HepG2 (cell line): ENCODE measurements around the gene CCDC122. TPM values are rescaled to one million over a fixed set of nuclear protein-coding genes. Genes with fewer than 3 reads are reported as not detected.
A peak's percentile ranks its signal among the peaks of the same experiment; 100 is the strongest.

ENCODE experiments used
- ATAC-seq: fragments of 200-7000 bp; cut with Tn5 transposase; 3 replicates; pipeline ENCODE4 v1.9.1; 2020; ENCODE audit warnings: mild to moderate bottlenecking, moderate library complexity
- BruUV-seq: library from RNA; stranded (reverse); fragments of 400-500 nt; replicated peaks from 2 replicates; lab custom pipeline; 2021; lab: Mats Ljungman, UMichigan
- CTCF ChIA-PET: fragments of 300-600 bp; formaldehyde crosslinking; extraction: SDS; loops from one replicate; lab custom pipeline; 2021; ENCODE audit warnings: low total read pairs, inconsistent platforms, low intra/inter-chr PET ratio; lab: Yijun Ruan, JAX
- POLR2A ChIA-PET: fragments of 350-600 bp; sonication (Branson Sonifier 250); formaldehyde crosslinking; loops from one replicate; lab custom pipeline; 2020; ENCODE audit warnings: antibody characterized with exemption, inconsistent platforms; lab: Yijun Ruan, JAX
- DNase-seq: peaks from one replicate; pipeline ENCODE4 v3.0.0-alpha.2; 2015; ENCODE audit warnings: low spot score
- FAIRE-seq: peaks from 3 replicates; lab custom pipeline; 2011; peaks lifted over from hg19 to GRCh38; lab: Jason Lieb, UNC
- H2AFZ ChIP-seq: one replicate; pipeline ENCODE4 v1.6.1; 2011; ENCODE audit warnings: low read length, inconsistent platforms
- H3K27ac ChIP-seq: fragments of 300-600 bp; 3 replicates; pipeline ENCODE4 v1.8.0; 2011; ENCODE audit warnings: mixed run types, mild to moderate bottlenecking, mixed read lengths, low read length, inconsistent platforms; ENCODE audit not compliant: insufficient read depth; ENCODE audit errors: extremely low read length
- H3K27me3 ChIP-seq, 2 experiments: fragments of 200-600 bp in 1 of 2; 2 replicates in 1 of 2; 3 replicates in 1 of 2; pipeline versions ENCODE4 v1.6.0 to v1.8.0; 2011; ENCODE audit warnings: low read length in 2 of 2, mild to moderate bottlenecking in 2 of 2, moderate library complexity in 2 of 2, inconsistent platforms in 1 of 2; ENCODE audit not compliant: insufficient read depth in 2 of 2, control insufficient read depth in 1 of 2
- H3K36me3 ChIP-seq, 2 experiments: fragments of 200-600 bp in 1 of 2; replicated peaks in 1 of 2; 2 replicates in 1 of 2; 3 replicates in 1 of 2; pipeline versions ENCODE4 v1.5.1 to v1.8.0; 2011; ENCODE audit warnings: low read length in 2 of 2, inconsistent platforms in 1 of 2; ENCODE audit not compliant: insufficient read depth in 2 of 2, control insufficient read depth in 1 of 2
- H3K4me1 ChIP-seq: 2 replicates; pipeline ENCODE4 v1.5.1; 2012; ENCODE audit warnings: low read length, inconsistent platforms; ENCODE audit not compliant: insufficient read depth
- H3K4me2 ChIP-seq: 2 replicates; pipeline ENCODE4 v1.6.0; 2011; ENCODE audit warnings: low read depth, low read length, inconsistent platforms
- H3K4me3 ChIP-seq, 3 experiments: fragments of 200-600 bp in 1 of 3; sonication (generic), shearing (Covaris generic) in 1 of 3; replicated peaks in 1 of 3; 2 replicates each; pipeline ENCODE4 v1.5.1; 2011 to 2016; ENCODE audit warnings: low read length in 3 of 3, inconsistent platforms in 2 of 3, low read depth in 2 of 3, mild to moderate bottlenecking in 2 of 3, control low read depth in 1 of 3, mixed read lengths in 1 of 3; ENCODE audit not compliant: insufficient read depth in 1 of 3
- H3K79me2 ChIP-seq: one replicate; pipeline ENCODE4 v1.6.1; 2011; ENCODE audit warnings: low read length, inconsistent platforms; ENCODE audit not compliant: insufficient read depth
- H3K9ac ChIP-seq: 2 replicates; pipeline ENCODE4 v1.6.0; 2011; ENCODE audit warnings: mild to moderate bottlenecking, low read depth, low read length, inconsistent platforms; ENCODE audit not compliant: insufficient read depth
- H3K9me3 ChIP-seq: 2 replicates; pipeline ENCODE4 v1.5.1; 2012; ENCODE audit warnings: mild to moderate bottlenecking, low read length
- H4K20me1 ChIP-seq: 2 replicates; pipeline ENCODE4 v1.6.0; 2011; ENCODE audit warnings: inconsistent platforms, mild to moderate bottlenecking, low read length, moderate library complexity; ENCODE audit not compliant: insufficient read depth
- SMC3 ChIP-seq: IDR thresholded peaks from 2 replicates; pipeline ENCODE4 v1.6.1; 2011; ENCODE audit warnings: low read length, improper control_type of control experiment
- STAG1 ChIP-seq: sonication (generic); formaldehyde crosslinking; IDR thresholded peaks from 2 replicates; pipeline ENCODE4 v1.4.0; 2020; ENCODE audit warnings: missing genetic modification reagents
- ZBTB7A ChIP-seq: sonication (generic); formaldehyde crosslinking; IDR thresholded peaks from 2 replicates; pipeline ENCODE4 v1.8.0; 2022; ENCODE audit warnings: mild to moderate bottlenecking, missing genetic modification reagents
- whole genome bisulfite sequencing: methylation state at CpG from one replicate; pipeline ENCODE4 v1.1.6; 2017; ENCODE audit warnings: low lambda C conversion rate; 5-methylcytosine and 5-hydroxymethylcytosine counted together
- in situ Hi-C: cut with HindIII; loops from 2 replicates; pipeline ENCODE4 v1.10.0; 2017; ENCODE audit warnings: low pct_unique_long_range_greater_than_20kb; ENCODE audit not compliant: extremely low pct_ligation_motif_present
- intact Hi-C: fragments of 100-400 bp; cut with micrococcal nuclease; formaldehyde crosslinking; loops from one replicate; pipeline ENCODE4 v1.10.0; 2022; ENCODE audit not compliant: unreplicated experiment
- polyA plus RNA-seq, 8 experiments: library from polyadenylated mRNA; depleted of rRNA in 3 of 8; stranded (reverse) in 7 of 8; unstranded in 1 of 8; fragments of >200 nt; fragmentation: Illumina TruSeq in 4 of 8; extraction: Trizol in 4 of 8; gene quantifications; 2 replicates each; pipeline versions ENCODE4 v1.2.1 to v1.2.3, GENCODE V29; 2011 to 2016; ENCODE audit warnings: low read depth in 4 of 8, missing spikeins in 1 of 8, mixed read lengths in 1 of 8; ENCODE audit not compliant: insufficient read depth in 1 of 8
- total RNA-seq, 5 experiments: library from RNA; depleted of rRNA; stranded (reverse); fragments of >200 nt; fragmentation: Illumina TruSeq; extraction: Trizol; gene quantifications; 2 replicates each; pipeline ENCODE4 v1.2.3, GENCODE V29; 2016; ENCODE audit warnings: low read depth in 1 of 5
- TF ChIP-seq, protein P1 (sequence below): sonication (generic); formaldehyde crosslinking; IDR thresholded peaks from 2 replicates; pipeline ENCODE4 v1.4.0; 2020; ENCODE audit warnings: missing genetic modification reagents
- TF ChIP-seq, protein P2 (sequence below): sonication (generic); formaldehyde crosslinking; IDR thresholded peaks from 2 replicates; pipeline ENCODE4 v1.5.0; 2020; ENCODE audit warnings: mild to moderate bottlenecking, missing genetic modification reagents, moderate library complexity

Gene CCDC122
- total and polyA plus RNA-seq, 2 of the 13 experiments (the other 11 are each of a cell fraction or from before 2014, with no cell fraction given): 0.32 to 3.5 TPM

DNA sequence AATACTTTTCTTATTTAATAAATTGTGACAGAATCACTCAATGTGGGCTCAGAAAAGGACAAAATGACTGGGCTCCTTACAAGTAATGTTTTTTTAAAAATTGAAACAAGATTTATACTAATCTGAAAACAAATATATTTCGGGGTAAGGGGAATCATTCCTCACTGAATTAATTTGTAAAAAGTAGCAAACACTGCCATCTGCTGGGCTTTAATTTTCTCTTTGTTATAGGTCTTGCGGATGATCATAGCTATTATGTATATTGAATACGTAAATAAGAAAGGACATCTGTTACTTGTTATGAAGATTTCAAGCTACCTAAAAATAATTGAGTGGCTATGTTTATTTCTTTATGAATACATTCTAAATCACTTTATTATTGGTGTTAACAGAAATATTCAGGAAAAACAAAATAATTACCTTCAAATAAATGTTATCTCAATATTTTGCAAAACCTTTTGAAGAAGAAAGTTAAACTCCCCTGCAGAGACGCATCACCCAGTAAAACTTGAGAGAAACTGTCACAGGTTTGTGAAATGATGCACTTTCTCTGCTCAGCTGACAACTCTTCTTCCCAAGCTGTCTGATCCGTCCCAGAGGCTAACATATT lies 75.0 kb downstream of the CCDC122 start:
- Histone ChIP-seq H3K4me3 (no peak overlapping the region), H3K9ac (no peak overlapping the region), H4K20me1 (no peaks in the 10 kb centered on the region), H3K4me2 (no peak overlapping the region), H3K79me2 (no peaks in the 10 kb centered on the region)
- POLR2A ChIA-PET: no interaction called here
- FAIRE-seq: peak; percentile 50
- 11% methylated on average over 5 of the region's 5 CpGs for WGBS
- in situ Hi-C loops: loop anchor here (25.0 kb wide), 1 partner anchor 842 kb away; no protein-coding TSS in a partner anchor
- TF ChIP-seq STAG1 (CRISPR knock-in tag) (peak; percentile 62), SMC3 (peak; percentile 40), ZBTB7A (CRISPR knock-in tag) (no peak)
- TF ChIP-seq, protein P1, sequence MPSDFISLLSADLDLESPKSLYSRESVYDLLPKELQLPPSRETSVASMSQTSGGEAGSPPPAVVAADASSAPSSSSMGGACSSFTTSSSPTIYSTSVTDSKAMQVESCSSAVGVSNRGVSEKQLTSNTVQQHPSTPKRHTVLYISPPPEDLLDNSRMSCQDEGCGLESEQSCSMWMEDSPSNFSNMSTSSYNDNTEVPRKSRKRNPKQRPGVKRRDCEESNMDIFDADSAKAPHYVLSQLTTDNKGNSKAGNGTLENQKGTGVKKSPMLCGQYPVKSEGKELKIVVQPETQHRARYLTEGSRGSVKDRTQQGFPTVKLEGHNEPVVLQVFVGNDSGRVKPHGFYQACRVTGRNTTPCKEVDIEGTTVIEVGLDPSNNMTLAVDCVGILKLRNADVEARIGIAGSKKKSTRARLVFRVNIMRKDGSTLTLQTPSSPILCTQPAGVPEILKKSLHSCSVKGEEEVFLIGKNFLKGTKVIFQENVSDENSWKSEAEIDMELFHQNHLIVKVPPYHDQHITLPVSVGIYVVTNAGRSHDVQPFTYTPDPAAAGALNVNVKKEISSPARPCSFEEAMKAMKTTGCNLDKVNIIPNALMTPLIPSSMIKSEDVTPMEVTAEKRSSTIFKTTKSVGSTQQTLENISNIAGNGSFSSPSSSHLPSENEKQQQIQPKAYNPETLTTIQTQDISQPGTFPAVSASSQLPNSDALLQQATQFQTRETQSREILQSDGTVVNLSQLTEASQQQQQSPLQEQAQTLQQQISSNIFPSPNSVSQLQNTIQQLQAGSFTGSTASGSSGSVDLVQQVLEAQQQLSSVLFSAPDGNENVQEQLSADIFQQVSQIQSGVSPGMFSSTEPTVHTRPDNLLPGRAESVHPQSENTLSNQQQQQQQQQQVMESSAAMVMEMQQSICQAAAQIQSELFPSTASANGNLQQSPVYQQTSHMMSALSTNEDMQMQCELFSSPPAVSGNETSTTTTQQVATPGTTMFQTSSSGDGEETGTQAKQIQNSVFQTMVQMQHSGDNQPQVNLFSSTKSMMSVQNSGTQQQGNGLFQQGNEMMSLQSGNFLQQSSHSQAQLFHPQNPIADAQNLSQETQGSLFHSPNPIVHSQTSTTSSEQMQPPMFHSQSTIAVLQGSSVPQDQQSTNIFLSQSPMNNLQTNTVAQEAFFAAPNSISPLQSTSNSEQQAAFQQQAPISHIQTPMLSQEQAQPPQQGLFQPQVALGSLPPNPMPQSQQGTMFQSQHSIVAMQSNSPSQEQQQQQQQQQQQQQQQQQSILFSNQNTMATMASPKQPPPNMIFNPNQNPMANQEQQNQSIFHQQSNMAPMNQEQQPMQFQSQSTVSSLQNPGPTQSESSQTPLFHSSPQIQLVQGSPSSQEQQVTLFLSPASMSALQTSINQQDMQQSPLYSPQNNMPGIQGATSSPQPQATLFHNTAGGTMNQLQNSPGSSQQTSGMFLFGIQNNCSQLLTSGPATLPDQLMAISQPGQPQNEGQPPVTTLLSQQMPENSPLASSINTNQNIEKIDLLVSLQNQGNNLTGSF (CRISPR knock-in tag): no peak
- TF ChIP-seq, protein P2, sequence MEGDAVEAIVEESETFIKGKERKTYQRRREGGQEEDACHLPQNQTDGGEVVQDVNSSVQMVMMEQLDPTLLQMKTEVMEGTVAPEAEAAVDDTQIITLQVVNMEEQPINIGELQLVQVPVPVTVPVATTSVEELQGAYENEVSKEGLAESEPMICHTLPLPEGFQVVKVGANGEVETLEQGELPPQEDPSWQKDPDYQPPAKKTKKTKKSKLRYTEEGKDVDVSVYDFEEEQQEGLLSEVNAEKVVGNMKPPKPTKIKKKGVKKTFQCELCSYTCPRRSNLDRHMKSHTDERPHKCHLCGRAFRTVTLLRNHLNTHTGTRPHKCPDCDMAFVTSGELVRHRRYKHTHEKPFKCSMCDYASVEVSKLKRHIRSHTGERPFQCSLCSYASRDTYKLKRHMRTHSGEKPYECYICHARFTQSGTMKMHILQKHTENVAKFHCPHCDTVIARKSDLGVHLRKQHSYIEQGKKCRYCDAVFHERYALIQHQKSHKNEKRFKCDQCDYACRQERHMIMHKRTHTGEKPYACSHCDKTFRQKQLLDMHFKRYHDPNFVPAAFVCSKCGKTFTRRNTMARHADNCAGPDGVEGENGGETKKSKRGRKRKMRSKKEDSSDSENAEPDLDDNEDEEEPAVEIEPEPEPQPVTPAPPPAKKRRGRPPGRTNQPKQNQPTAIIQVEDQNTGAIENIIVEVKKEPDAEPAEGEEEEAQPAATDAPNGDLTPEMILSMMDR (CRISPR knock-in tag): peak; percentile 42
- TF ChIP-seq, all 625 proteins: peak for 3
- no peaks in the 10 kb centered on the region for H3K4me1 ChIP-seq
- ATAC-seq (peak; percentile 54), DNase-seq (peak; percentile 39)
- intact Hi-C loops: loop anchor here (1.0 kb wide), 2 partner anchors 835 to 1209 kb away; no protein-coding TSS in a partner anchor
- H3K27me3 ChIP-seq: no peaks in the 10 kb centered on the region
- H3K36me3 ChIP-seq: no peaks in the 10 kb centered on the region
- no peak overlapping the region for H2AFZ ChIP-seq
- CTCF ChIA-PET: interaction anchor here (0.8 to 1.8 kb wide), 3 partner anchors 719 to 1210 kb away, joined by 3 to 15 read pairs (median 10); no protein-coding TSS in a partner anchor
- H3K9me3 ChIP-seq: no peaks in the 10 kb centered on the region
- BruUV-seq: no TSS peak
- H3K27ac ChIP-seq: no peak overlapping the region
